Activated T-helper 1 cell treated with anti-CD3 and anti-CD28 coated beads, Interleukin-12 subunit alpha, Interleukin-12 subunit beta, Interleukin-2, Interleukin-4 antibody, amounts not matched to agents 30 ng/mL and 10 ng/mL and 1 ng/mL, durations not matched to agents 14 hours and 24 hours and 36 hours (primary cell): ENCODE measurements around the gene FILIP1L. TPM values are rescaled to one million over a fixed set of nuclear protein-coding genes. Genes with fewer than 3 reads are reported as not detected.

Experiments
- DNase-seq: peaks from one replicate; pipeline ENCODE4 v3.0.0; 2021; ENCODE audit warnings: low spot score
- H3K27ac Mint-ChIP-seq: one replicate; pipeline ENCODE4 v1.8.0; 2021; ENCODE audit warnings: mild to moderate bottlenecking, mixed read lengths
- H3K27me3 Mint-ChIP-seq: one replicate; pipeline ENCODE4 v1.8.0; 2022; ENCODE audit warnings: mild to moderate bottlenecking, moderate library complexity, mixed read lengths; ENCODE audit not compliant: insufficient read depth
- H3K36me3 Mint-ChIP-seq: one replicate; pipeline ENCODE4 v1.8.0; 2021; ENCODE audit warnings: low read depth, mixed read lengths
- H3K4me1 Mint-ChIP-seq: one replicate; pipeline ENCODE4 v1.8.0; 2021; ENCODE audit warnings: low read depth, mixed read lengths
- H3K4me3 Mint-ChIP-seq: one replicate; pipeline ENCODE4 v1.8.0; 2021; ENCODE audit warnings: mild to moderate bottlenecking, moderate library complexity, mixed read lengths
- H3K9me3 Mint-ChIP-seq: one replicate; pipeline ENCODE4 v1.8.0; 2021; ENCODE audit warnings: mixed read lengths
- intact Hi-C: fragments of 100-400 bp; cut with micrococcal nuclease; formaldehyde crosslinking; loops from one replicate; pipeline ENCODE4 v1.15.1; 2024
- total RNA-seq: library from RNA; stranded (reverse); gene quantifications from 2 replicates; pipeline ENCODE4 v1.2.3, GENCODE V29; 2022

Gene FILIP1L
- total RNA-seq, 1 donor from 2014 or later, result 2.9 TPM

- H3K4me3 Mint-ChIP-seq, result no peak overlapping the region
- no peak for DNase-seq
- peaks cover 8% of the 10 kb centered on the region for H3K36me3 Mint-ChIP-seq
- no peak overlapping the region for H3K27ac Mint-ChIP-seq
- no peaks in the 10 kb centered on the region for H3K27me3 Mint-ChIP-seq
- H3K4me1 Mint-ChIP-seq, result no peaks in the 10 kb centered on the region
- H3K9me3 Mint-ChIP-seq, result no peaks in the 10 kb centered on the region
- intact Hi-C loops, result no loop called here
Observed at GRCh38 chr3:99928771-99929744, 185.2 kb downstream of the FILIP1L start.

GRCh38 chr3:99927671-99928457 is 186.4 kb downstream of the FILIP1L start:
- H3K36me3 Mint-ChIP-seq, result peaks cover 13% of the 10 kb centered on the region

GRCh38 chr3:99925584-99926230 is 188.6 kb downstream of the FILIP1L start:
- Mint-ChIP-seq H3K27ac (no peak overlapping the region), H3K9me3 (peaks cover 5% of the 10 kb centered on the region), H3K4me1 (peaks cover 6% of the 10 kb centered on the region), H3K4me3 (no peak overlapping the region), H3K36me3 (peaks cover 14% of the 10 kb centered on the region), H3K27me3 (no peaks in the 10 kb centered on the region)
- intact Hi-C loops, result no loop called here
- no peak for DNase-seq

More at GRCh38 chr3:99927671-99928457, 186.4 kb downstream of the FILIP1L start:
- intact Hi-C loops, result no loop called here
- H3K27ac Mint-ChIP-seq, result no peak overlapping the region
- no peaks in the 10 kb centered on the region for H3K27me3 Mint-ChIP-seq
- H3K4me3 Mint-ChIP-seq, result no peak overlapping the region
- peaks cover 5% of the 10 kb centered on the region for H3K9me3 Mint-ChIP-seq
- DNase-seq, result no peak
- no peaks in the 10 kb centered on the region for H3K4me1 Mint-ChIP-seq

DNA sequence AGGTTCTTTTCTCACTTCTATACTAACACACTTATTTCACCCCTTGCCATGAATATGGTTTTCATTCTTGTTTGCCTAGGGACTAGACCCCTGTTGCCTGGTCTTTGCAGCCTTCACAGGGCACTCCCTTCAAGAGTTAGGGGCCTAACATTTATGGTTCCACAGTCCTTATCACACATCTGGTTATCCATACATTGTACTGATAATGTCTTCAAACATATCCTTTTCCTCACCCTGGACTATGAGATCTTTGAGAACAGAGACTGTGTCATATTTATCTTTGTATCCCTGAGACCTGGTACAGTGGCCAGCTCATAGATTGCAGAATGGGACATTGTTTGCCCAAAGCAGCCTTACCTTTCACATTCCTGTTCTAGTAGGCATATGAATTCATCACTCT is 190.4 kb downstream of the FILIP1L start:
- Mint-ChIP-seq H3K4me1 (peaks cover 7% of the 10 kb centered on the region), H3K27me3 (no peaks in the 10 kb centered on the region), H3K27ac (no peak overlapping the region), H3K36me3 (peaks cover 14% of the 10 kb centered on the region), H3K4me3 (no peak overlapping the region), H3K9me3 (peaks cover 5% of the 10 kb centered on the region)
- no peak for DNase-seq
- intact Hi-C loops, result no loop called here

- Mint-ChIP-seq H3K9me3 (peaks cover 5% of the 10 kb centered on the region), H3K27me3 (no peaks in the 10 kb centered on the region)
Observed at GRCh38 chr3:99921986-99922385, 192.3 kb downstream of the FILIP1L start.

GRCh38 chr3:99921377-99921695 is 193.0 kb downstream of the FILIP1L start:
- intact Hi-C loops, result no loop called here

More at GRCh38 chr3:99921986-99922385, 192.3 kb downstream of the FILIP1L start:
- H3K4me3 Mint-ChIP-seq, result no peak overlapping the region
- no peak for DNase-seq
- H3K36me3 Mint-ChIP-seq, result peaks cover 14% of the 10 kb centered on the region
- no peak overlapping the region for H3K27ac Mint-ChIP-seq
- peaks cover 7% of the 10 kb centered on the region for H3K4me1 Mint-ChIP-seq
- intact Hi-C loops, result no loop called here

DNA sequence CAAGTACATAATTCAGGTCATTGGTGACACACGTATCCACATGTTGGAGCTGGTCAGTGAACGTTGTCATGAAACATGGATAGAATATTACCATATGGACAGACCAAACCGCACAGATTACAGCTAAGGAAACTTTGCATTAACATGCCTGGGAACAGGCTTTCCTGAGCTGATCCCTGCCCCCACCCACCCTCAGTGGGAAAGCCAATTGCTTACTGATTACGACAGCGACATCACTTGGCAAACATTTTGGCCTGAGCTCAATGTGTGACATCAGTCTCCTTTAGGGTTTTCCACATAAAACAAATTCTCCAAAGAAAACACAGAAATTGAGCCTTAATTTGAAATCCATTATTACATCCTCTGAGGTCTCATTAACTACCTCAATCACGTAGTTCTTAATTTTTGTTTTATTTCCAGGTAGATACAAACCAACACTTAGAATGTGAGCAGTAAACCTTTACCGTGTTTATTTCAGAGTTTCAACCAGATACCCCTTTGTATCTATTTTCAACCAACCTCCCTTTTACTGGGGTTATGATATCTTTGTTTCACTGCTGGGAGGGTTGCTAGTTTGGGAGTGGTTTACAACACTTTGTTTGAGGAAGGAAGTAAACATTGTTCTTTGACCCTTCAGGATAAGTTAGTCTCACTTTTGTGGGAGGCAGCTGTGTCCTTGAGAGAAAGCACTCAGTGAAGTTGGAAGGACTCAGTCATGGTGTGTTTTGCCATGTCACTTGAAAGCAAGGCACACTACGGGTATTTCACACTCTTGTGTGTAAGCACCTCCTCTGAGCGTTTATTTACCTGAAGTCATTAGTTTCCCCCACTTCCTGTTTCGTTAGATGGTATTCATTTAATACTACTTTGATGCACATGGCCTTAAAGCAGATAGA is 193.6 kb downstream of the FILIP1L start:
- no peak for DNase-seq
- Mint-ChIP-seq H3K9me3 (peaks cover 5% of the 10 kb centered on the region), H3K27ac (no peak overlapping the region), H3K4me3 (no peak overlapping the region), H3K36me3 (peaks cover 12% of the 10 kb centered on the region), H3K4me1 (peaks cover 7% of the 10 kb centered on the region), H3K27me3 (no peaks in the 10 kb centered on the region)
- intact Hi-C loops, result no loop called here

More at GRCh38 chr3:99921377-99921695, 193.0 kb downstream of the FILIP1L start:
- Mint-ChIP-seq H3K9me3 (peaks cover 5% of the 10 kb centered on the region), H3K27me3 (no peaks in the 10 kb centered on the region), H3K27ac (no peak overlapping the region), H3K4me3 (no peak overlapping the region), H3K36me3 (peaks cover 12% of the 10 kb centered on the region), H3K4me1 (peaks cover 7% of the 10 kb centered on the region)
- no peak for DNase-seq

GRCh38 chr3:99919694-99920093 is 194.6 kb downstream of the FILIP1L start:
- H3K36me3 Mint-ChIP-seq, result peaks cover 12% of the 10 kb centered on the region
- H3K4me1 Mint-ChIP-seq, result peaks cover 7% of the 10 kb centered on the region

DNA sequence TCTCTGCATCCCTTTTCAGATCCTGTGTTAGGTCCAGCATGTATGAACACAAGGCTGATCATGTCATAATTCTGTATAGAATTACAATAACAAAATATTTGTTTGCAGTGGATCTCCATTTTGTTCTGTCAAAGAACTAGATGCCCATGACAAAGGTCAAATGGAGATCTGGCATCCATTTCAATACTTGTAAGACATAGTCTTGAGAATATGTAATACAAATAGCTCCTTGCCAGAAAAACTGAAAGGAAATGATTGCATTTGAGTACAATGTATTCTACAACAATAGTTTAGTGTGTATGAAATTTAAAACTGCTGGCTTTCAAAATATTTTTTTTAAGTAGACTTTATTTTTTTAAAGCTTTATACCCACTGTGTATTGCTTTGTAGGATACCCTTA is 195.6 kb downstream of the FILIP1L start:
- Mint-ChIP-seq H3K4me3 (no peak overlapping the region), H3K27me3 (no peaks in the 10 kb centered on the region), H3K36me3 (peaks cover 11% of the 10 kb centered on the region), H3K27ac (no peak overlapping the region), H3K9me3 (peaks cover 4% of the 10 kb centered on the region), H3K4me1 (peaks cover 7% of the 10 kb centered on the region)
- no peak for DNase-seq
- intact Hi-C loops, result no loop called here

More at GRCh38 chr3:99919694-99920093, 194.6 kb downstream of the FILIP1L start:
- no peaks in the 10 kb centered on the region for H3K27me3 Mint-ChIP-seq
- intact Hi-C loops, result no loop called here
- peaks cover 5% of the 10 kb centered on the region for H3K9me3 Mint-ChIP-seq
- no peak for DNase-seq
- H3K4me3 Mint-ChIP-seq, result no peak overlapping the region
- H3K27ac Mint-ChIP-seq, result no peak overlapping the region

- intact Hi-C loops, result no loop called here
- H3K27me3 Mint-ChIP-seq, result no peaks in the 10 kb centered on the region
- no peaks in the 10 kb centered on the region for H3K9me3 Mint-ChIP-seq
- H3K36me3 Mint-ChIP-seq, result peaks cover 2% of the 10 kb centered on the region
- DNase-seq, result no peak
- H3K4me3 Mint-ChIP-seq, result no peak overlapping the region
- H3K27ac Mint-ChIP-seq, result no peak overlapping the region
- H3K4me1 Mint-ChIP-seq, result peaks cover 4% of the 10 kb centered on the region
Observed at GRCh38 chr3:99915906-99916432, 198.3 kb downstream of the FILIP1L start.

GRCh38 chr3:99911433-99911832 is 202.9 kb downstream of the FILIP1L start:
- Mint-ChIP-seq H3K9me3 (no peaks in the 10 kb centered on the region), H3K27ac (no peak overlapping the region), H3K4me1 (no peaks in the 10 kb centered on the region), H3K4me3 (no peak overlapping the region), H3K27me3 (no peaks in the 10 kb centered on the region), H3K36me3 (peaks cover 2% of the 10 kb centered on the region)
- intact Hi-C loops, result no loop called here
- no peak for DNase-seq
